ENCODE measurements around the gene DUSP10.

DUSP10 gene

DNA sequence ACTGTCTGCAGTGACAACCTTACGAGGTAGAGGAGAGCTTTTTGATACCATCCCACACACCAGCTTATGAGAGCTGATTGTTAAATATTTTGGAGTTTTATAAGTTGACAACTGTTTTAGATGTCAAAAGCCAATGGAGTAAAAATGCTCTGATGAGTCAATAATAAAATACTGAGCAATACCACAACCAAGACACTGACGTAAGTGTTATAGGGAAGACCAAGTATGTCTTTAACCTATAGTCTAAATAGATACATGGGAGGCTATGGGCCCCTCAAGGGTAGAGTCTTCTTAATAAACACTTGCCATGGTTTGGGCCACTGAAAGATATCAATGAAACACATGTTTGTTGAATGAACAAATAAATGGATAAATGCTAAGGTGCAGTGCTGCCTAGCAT is 49.2 kb downstream of the DUSP10 start:
- no peak for DNase-seq

DNA sequence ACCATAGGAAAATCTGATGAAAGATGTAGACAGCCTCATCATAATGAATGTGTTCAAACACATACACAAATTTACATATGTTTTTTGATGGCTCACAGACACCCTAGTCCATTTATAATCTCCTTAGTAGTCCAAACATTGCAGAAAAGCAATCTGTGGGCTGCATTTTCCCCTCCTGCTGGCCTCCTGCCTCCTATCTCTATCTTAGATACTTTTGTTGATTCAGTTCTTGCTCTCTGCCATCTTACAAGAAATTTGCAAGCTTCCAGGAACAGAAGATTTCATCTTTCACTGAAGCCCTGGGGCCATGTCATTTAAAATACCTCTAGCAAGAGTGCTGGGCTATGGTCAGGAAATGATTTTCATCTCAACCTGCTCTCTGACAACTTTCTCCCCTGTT is 50.6 kb downstream of the DUSP10 start:
- DNase-seq, result no peak

- no peak for DNase-seq
These were observed 51.0 kb downstream of the DUSP10 start for GRCh38 chr1:221690858-221691257.

DNA sequence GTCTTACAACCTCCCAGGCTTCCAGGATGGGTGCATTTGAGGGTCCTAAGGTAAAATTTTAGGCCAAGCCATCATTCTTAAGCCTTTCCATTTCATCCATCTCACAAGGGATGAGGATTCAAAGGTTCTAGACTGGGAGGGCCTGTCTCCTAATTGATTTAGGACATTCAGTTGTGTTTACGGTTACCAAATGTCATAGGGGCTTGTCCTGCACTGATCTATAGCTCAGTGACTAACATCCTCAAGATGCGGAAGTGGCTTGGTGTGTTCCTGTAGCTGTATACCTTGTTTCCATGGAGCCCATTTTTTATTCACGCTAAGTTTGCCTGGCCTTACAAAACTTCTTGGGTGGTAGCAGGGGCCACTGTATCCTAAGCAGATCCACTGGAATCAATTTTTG is 52.8 kb downstream of the DUSP10 start:
- no peak for DNase-seq

GRCh38 chr1:221688488-221688843 is 53.4 kb downstream of the DUSP10 start:
- DNase-seq, result no peak

GRCh38 chr1:221687836-221688487 is 53.9 kb downstream of the DUSP10 start:
- DNase-seq, result no peak

DNA sequence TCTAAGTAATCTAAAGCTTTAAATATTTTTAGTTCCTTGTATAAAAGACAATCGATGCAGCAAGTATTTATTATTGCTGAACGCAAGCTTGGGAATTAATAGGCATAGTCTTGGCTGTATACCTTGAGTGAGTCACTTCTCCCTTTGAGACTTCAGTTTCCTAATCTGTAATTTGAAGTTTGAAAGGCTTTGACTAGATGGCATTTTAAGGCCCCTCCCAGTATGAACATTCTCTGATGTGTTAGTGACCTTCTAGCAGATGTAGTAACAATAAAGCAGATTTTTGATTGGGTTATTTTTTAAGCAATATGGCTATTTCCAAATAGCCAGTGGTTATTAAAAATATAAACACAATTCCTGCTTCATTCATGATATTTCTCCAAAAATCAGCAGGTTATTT is 58.2 kb downstream of the DUSP10 start:
- no peak for DNase-seq

DNA sequence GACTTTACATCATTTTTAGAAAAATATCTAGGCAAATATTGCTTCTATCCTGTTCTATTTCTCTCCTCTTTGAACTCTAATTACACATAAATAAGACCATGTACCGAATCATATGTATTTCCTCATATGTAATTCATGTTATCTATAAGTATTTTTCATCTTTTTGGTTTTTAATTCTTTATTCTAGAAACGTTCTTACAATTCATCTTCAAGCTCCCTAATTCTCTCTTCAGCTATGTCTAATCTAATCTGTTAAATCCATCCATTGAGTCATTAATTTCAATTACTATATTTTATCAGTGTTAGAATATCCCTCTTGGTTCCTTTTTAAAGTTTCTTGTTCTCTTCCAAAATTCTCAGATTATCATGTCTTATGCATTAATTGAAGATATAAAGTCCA is 61.8 kb downstream of the DUSP10 start:
- DNase-seq, result no peak

GRCh38 chr1:221678014-221678413 is 63.9 kb downstream of the DUSP10 start:
- DNase-seq, result no peak

DNA sequence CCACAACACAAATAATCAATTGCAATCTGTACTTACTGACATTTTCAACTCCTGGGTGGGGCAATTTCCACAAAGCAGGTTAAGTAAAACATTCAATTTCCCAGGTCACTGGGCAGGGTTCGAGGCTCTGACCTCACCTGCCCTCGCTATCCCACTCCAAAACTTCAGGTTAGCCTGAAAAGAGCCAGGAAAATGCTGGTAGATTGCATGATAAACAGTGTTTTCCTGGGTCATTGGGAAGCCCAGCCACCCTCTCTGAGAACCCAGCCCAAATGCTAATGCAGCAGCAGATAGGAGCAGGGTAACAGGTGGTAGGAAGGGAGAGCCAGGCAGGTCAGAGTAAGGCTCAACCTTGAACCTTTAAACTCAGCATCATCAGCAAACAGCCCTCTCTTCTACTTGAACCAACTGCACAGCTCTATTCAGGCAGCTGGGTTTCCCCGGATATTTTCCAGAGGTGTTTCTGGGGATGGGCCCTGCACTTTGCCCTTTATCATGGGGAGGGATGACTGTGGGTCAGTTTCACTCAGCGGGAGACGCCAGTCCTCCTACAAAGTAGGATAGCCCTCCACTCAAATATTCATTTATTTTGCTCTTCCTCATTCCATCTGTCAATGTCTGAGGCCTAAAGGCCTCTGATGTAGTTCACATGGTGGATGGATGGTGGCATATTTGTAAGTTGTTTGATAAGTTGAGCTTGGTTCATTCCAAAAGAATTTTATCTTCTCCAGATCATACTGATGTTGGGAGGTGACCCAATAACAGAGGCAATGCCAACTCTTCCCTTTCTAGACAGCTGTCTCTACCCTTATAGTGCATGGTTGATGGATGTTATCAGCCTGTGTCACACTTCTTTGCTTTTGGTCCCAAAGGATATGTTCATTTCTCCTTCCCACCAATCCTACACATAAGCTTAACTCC is 65.7 kb downstream of the DUSP10 start:
- no peak for DNase-seq

DNA sequence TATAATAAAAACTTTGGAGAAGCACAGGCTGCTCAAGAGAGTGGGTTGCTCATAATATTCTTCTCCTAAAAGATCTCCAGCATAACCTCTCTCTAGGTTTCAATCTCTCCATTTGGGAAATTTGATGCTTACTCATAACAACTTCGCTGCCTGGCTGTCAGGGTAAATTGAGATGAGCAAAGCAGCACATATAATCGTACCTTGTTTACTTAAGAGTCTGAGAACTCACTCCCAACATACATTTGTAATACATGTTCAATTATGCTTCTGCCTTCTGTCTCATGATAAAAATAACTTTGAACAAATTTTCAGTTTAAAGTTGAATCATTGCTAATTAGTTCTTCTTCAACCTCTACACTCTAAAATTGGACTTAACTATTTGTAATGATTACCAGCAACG is 68.9 kb downstream of the DUSP10 start:
- no peak for DNase-seq

- DNase-seq, result no peak
These were observed 69.6 kb downstream of the DUSP10 start for GRCh38 chr1:221672239-221672645.

DNA sequence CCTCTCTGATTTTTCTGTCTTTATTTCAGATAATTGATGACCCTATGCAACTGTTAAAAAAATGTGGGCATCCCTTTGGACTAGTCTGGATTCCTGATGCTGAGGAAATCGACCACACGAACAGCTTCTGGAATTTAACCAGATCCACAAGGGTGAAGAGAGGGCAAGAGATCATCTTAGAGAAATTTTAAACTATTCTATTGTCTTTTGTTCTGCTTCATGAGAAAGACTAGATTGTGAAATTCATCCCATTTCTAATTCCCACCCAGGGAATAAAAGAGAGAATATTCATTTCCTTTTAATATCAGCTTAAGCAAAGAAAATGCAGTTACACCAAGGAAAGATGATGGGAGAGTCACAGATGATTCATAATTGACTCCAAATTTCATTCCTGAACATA is 71.8 kb downstream of the DUSP10 start:
- DNase-seq, result no peak

DNA sequence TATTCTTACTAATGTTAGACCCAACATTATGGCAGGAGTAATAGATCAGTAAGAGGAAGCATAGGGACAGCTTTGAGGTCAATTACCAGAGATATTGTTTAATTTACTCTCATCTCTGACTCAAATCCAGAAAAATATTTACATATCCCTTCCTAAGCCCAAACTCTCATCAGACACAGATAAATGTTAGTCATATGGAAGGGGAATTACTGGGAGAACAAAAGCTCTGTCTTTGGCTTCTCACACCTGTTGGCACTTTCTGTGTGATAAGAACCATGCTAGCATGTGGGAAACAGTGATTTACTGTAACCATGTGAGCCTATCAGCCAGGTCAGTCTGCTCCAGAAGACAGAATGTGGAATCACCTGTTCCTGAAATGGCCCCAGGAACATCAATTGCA is 72.4 kb downstream of the DUSP10 start:
- DNase-seq, result peak; percentile 24 to 81

GRCh38 chr1:221667504-221667903 is 74.4 kb downstream of the DUSP10 start:
- no peak for DNase-seq

- DNase-seq, result peak; percentile 13 to 50
These were observed 77.6 kb downstream of the DUSP10 start for GRCh38 chr1:221664253-221664652.

DNA sequence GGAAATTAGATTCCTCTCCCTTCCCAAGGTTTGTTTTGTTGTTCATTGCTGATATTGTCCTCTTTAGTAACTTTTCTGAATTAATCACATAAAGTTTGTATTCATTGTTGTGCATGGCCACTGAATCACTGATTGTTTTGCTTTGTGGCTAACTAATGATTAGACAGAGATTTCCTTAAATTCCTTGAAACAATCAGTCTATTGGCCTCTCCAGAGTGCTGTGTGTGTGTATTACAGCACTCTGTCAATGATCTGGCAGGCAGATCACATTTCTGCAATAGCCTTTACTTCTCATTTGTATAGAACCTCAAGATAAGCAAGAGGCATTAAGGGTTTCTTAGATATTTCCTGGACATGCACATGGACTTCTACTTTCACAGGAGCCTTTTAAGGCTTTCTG is 78.6 kb downstream of the DUSP10 start:
- no peak for DNase-seq

- DNase-seq, result no peak
These were observed 86.1 kb downstream of the DUSP10 start for GRCh38 chr1:221655766-221656305.
